HG03439 (cell line): ENCODE measurements around the gene VAMP2.
A peak's percentile ranks its signal among the peaks of the same experiment; 100 is the strongest.

ENCODE experiments used
- ATAC-seq: cut with Tn5 transposase; IDR thresholded peaks from one replicate; pipeline ENCODE4 v1.9.1; 2021; ENCODE audit warnings: mild to moderate bottlenecking, moderate library complexity; ENCODE audit not compliant: unreplicated experiment

Gene VAMP2

GRCh38 chr17:8124350-8125153 lies 38.2 kb downstream of the VAMP2 start:
- no peak for ATAC-seq

GRCh38 chr17:8123695-8124349 lies 38.9 kb downstream of the VAMP2 start, which contains the start of gene HES7:
Gene HES7, minus strand, starts transcription at chr17:8124106. Its CDS starts 22 bp downstream, at chr17:8124084.
- no peak for ATAC-seq

- no peak for ATAC-seq
These were observed 39.6 kb downstream of the VAMP2 start for GRCh38 chr17:8122924-8123694.

- no peak for ATAC-seq
These were observed 40.3 kb downstream of the VAMP2 start for GRCh38 chr17:8122422-8122923.

GRCh38 chr17:8121681-8122421 lies 40.9 kb downstream of the VAMP2 start:
- no peak for ATAC-seq

- no peak for ATAC-seq
These were observed 41.4 kb downstream of the VAMP2 start for GRCh38 chr17:8121407-8121680.

GRCh38 chr17:8120520-8121406 lies 42.0 kb downstream of the VAMP2 start:
- no peak for ATAC-seq

GRCh38 chr17:8119581-8120519 lies 42.9 kb downstream of the VAMP2 start:
- ATAC-seq: peak; percentile 41

- peak; percentile 37 for ATAC-seq
These were observed 43.8 kb downstream of the VAMP2 start for GRCh38 chr17:8118769-8119580.

- peak; percentile 0 for ATAC-seq
These were observed 44.6 kb downstream of the VAMP2 start, which contains the start of gene ALOXE3 for GRCh38 chr17:8117980-8118768. Gene ALOXE3, minus strand, starts transcription at chr17:8118514. Its CDS starts 524 bp downstream, at chr17:8117990.

GRCh38 chr17:8117367-8117979 lies 45.3 kb downstream of the VAMP2 start:
- ATAC-seq: no peak

- no peak for ATAC-seq
These were observed 46.0 kb downstream of the VAMP2 start for GRCh38 chr17:8116776-8117175.

- no peak for ATAC-seq
These were observed 51.8 kb downstream of the VAMP2 start for GRCh38 chr17:8110907-8111306.

GRCh38 chr17:8110456-8110804 lies 52.3 kb downstream of the VAMP2 start:
- ATAC-seq: no peak

- ATAC-seq: no peak
These were observed 52.9 kb downstream of the VAMP2 start for GRCh38 chr17:8109661-8110455.
